H1 (cell line): ENCODE data around the gene BCL3. TPM values are rescaled to one million over a fixed set of nuclear protein-coding genes. Genes with fewer than 3 reads are reported as not detected.

ENCODE experiments used
- CTCF ChIA-PET: fragments of 300-600 bp; sonication (Branson Sonifier 250); formaldehyde crosslinking; loops from one replicate; lab custom pipeline; 2021; ENCODE audit not compliant: partially characterized antibody; lab: Charles Lee
- POLR2A ChIA-PET: fragments of 300-600 bp; sonication (Branson Sonifier 250); formaldehyde crosslinking; loops from one replicate; lab custom pipeline; 2021; ENCODE audit warnings: inconsistent platforms; ENCODE audit not compliant: partially characterized antibody; lab: Charles Lee
- DNase-seq, 2 experiments: peaks; one replicate each; pipeline versions ENCODE4 v3.0.0 to v3.0.0-alpha.2; 2010 to 2022; ENCODE audit warnings: low spot score in 2 of 2, low read depth in 1 of 2, mixed read lengths in 1 of 2
- FAIRE-seq: peaks from 2 replicates; lab custom pipeline; 2011; peaks lifted over from hg19 to GRCh38; lab: Jason Lieb, UNC
- H2AFZ ChIP-seq: 2 replicates; pipeline ENCODE4 v1.8.1; 2012; ENCODE audit warnings: low read length, inconsistent platforms
- H2AK5ac ChIP-seq: 2 replicates; pipeline ENCODE4 v1.6.1; 2013; ENCODE audit warnings: low read depth, low read length
- H2BK120ac ChIP-seq: replicated peaks from 2 replicates; pipeline ENCODE3; 2013; ENCODE audit warnings: low read depth, low read length, inconsistent platforms
- H2BK12ac ChIP-seq: 2 replicates; pipeline ENCODE4 v1.6.1; 2013; ENCODE audit warnings: low read depth, low read length
- H2BK15ac ChIP-seq: 2 replicates; pipeline ENCODE4 v1.6.1; 2013; ENCODE audit warnings: low read length
- H2BK20ac ChIP-seq: 2 replicates; pipeline ENCODE4 v1.6.1; 2013; ENCODE audit warnings: low read length
- H2BK5ac ChIP-seq: 2 replicates; pipeline ENCODE4 v1.6.1; 2013; ENCODE audit warnings: low read depth, low read length
- H3K14ac ChIP-seq: 2 replicates; pipeline ENCODE4 v1.6.1; 2013; ENCODE audit warnings: inconsistent platforms; ENCODE audit not compliant: insufficient read length
- H3K18ac ChIP-seq: 2 replicates; pipeline ENCODE4 v1.6.1; 2013; ENCODE audit warnings: low read length; ENCODE audit errors: extremely low read depth
- H3K23ac ChIP-seq: 2 replicates; pipeline ENCODE4 v1.6.1; 2013; ENCODE audit warnings: inconsistent platforms; ENCODE audit not compliant: insufficient read length
- H3K23me2 ChIP-seq: 2 replicates; pipeline ENCODE4 v1.6.1; 2013; ENCODE audit warnings: low read depth, low read length
- H3K27ac ChIP-seq: 2 replicates; pipeline ENCODE4 v1.6.1; 2011; ENCODE audit warnings: low read depth, low read length, inconsistent platforms
- H3K27me3 ChIP-seq, 4 experiments: replicated peaks in 1 of 4; 1 replicate in 1 of 4; 2 replicates in 3 of 4; pipeline versions ENCODE4 v1.6.1 to v1.8.1; 2011 to 2013; ENCODE audit warnings: low read length in 3 of 4, mild to moderate bottlenecking in 3 of 4, inconsistent platforms in 2 of 4, mixed read lengths in 2 of 4, moderate library complexity in 1 of 4; ENCODE audit not compliant: control insufficient read depth in 3 of 4, insufficient read depth in 3 of 4; ENCODE audit errors: extremely low read depth in 1 of 4
- H3K36me3 ChIP-seq, 4 experiments: 2 replicates each; pipeline versions ENCODE4 v1.6.1 to v1.8.1; 2011 to 2013; ENCODE audit warnings: mild to moderate bottlenecking in 4 of 4, low read length in 3 of 4, moderate library complexity in 2 of 4, control low read depth in 1 of 4, inconsistent platforms in 1 of 4; ENCODE audit not compliant: insufficient read depth in 4 of 4, control insufficient read depth in 2 of 4
- H3K4ac ChIP-seq: replicated peaks from 2 replicates; pipeline ENCODE3; 2013; ENCODE audit warnings: low read length, low read depth, mixed read lengths, inconsistent platforms; ENCODE audit not compliant: insufficient read length
- H3K4me1 ChIP-seq, 4 experiments: replicated peaks in 1 of 4; 1 replicate in 1 of 4; 2 replicates in 3 of 4; pipeline versions ENCODE4 v1.6.1 to v1.8.1; 2011 to 2013; ENCODE audit warnings: low read length in 3 of 4, inconsistent platforms in 2 of 4, mixed read lengths in 1 of 4; ENCODE audit not compliant: insufficient read depth in 4 of 4, control insufficient read depth in 3 of 4
- H3K4me2 ChIP-seq, 2 experiments: 2 replicates each; pipeline versions ENCODE4 v1.6.1 to v1.8.1; 2011 to 2013; ENCODE audit warnings: low read depth in 2 of 2, low read length in 2 of 2, control low read depth in 1 of 2, inconsistent platforms in 1 of 2, mild to moderate bottlenecking in 1 of 2; ENCODE audit not compliant: insufficient read depth in 1 of 2
- H3K4me3 ChIP-seq, 4 experiments: fragments of 200-600, 300-600 bp in 1 of 4; sonication (generic), shearing (Covaris generic), sonication (Bioruptor Twin) in 1 of 4; 2 replicates each; pipeline versions ENCODE4 v1.5.1 to v1.8.1; 2011 to 2016; ENCODE audit warnings: low read length in 4 of 4, low read depth in 3 of 4, control low read depth in 2 of 4, inconsistent platforms in 2 of 4, mild to moderate bottlenecking in 2 of 4, mixed read lengths in 1 of 4, moderate library complexity in 1 of 4; ENCODE audit not compliant: insufficient read depth in 2 of 4; ENCODE audit errors: extremely low read depth in 1 of 4
- H3K56ac ChIP-seq: replicated peaks from 2 replicates; pipeline ENCODE3; 2013; ENCODE audit warnings: low read depth, mild to moderate bottlenecking, mixed read lengths, low read length, inconsistent platforms; ENCODE audit not compliant: insufficient read length
- H3K79me1 ChIP-seq: 2 replicates; pipeline ENCODE4 v1.6.1; 2013; ENCODE audit warnings: low read depth, low read length, control low read depth
- H3K79me2 ChIP-seq, 2 experiments: 2 replicates each; pipeline versions ENCODE4 v1.6.1 to v1.8.1; 2012 to 2013; ENCODE audit warnings: low read length in 2 of 2, mild to moderate bottlenecking in 2 of 2, inconsistent platforms in 1 of 2; ENCODE audit not compliant: insufficient read depth in 2 of 2, control insufficient read depth in 1 of 2
- H3K9ac ChIP-seq, 4 experiments: replicated peaks in 1 of 4; 1 replicate in 1 of 4; 2 replicates in 3 of 4; pipeline versions ENCODE4 v1.6.1 to v1.8.1; 2011 to 2013; ENCODE audit warnings: low read depth in 3 of 4, low read length in 3 of 4, control low read depth in 2 of 4, mild to moderate bottlenecking in 2 of 4, moderate library complexity in 2 of 4, inconsistent platforms in 1 of 4; ENCODE audit errors: extremely low read depth in 1 of 4
- H3K9me3 ChIP-seq, 2 experiments: 2 replicates each; pipeline versions ENCODE4 v1.6.1 to v1.8.1; 2012 to 2013; ENCODE audit warnings: mild to moderate bottlenecking in 2 of 2, moderate library complexity in 2 of 2, control low read depth in 1 of 2, inconsistent platforms in 1 of 2, low read depth in 1 of 2, low read length in 1 of 2, mixed read lengths in 1 of 2; ENCODE audit not compliant: insufficient read depth in 2 of 2
- H4K20me1 ChIP-seq, 2 experiments: replicated peaks in 1 of 2; 2 replicates each; pipeline versions ENCODE3 to v1.8.1; 2011 to 2013; ENCODE audit warnings: inconsistent platforms in 2 of 2, low read length in 2 of 2, mild to moderate bottlenecking in 1 of 2; ENCODE audit not compliant: insufficient read depth in 2 of 2, control insufficient read depth in 1 of 2
- H4K5ac ChIP-seq: 2 replicates; pipeline ENCODE4 v1.6.1; 2013; ENCODE audit warnings: low read length, low read depth, mixed read lengths, inconsistent platforms; ENCODE audit not compliant: insufficient read length
- H4K8ac ChIP-seq: 2 replicates; pipeline ENCODE4 v1.8.0; 2013; ENCODE audit warnings: mild to moderate bottlenecking, moderate library complexity, low read length, inconsistent platforms; ENCODE audit not compliant: insufficient read depth; ENCODE audit errors: extremely low read depth
- H4K91ac ChIP-seq: replicated peaks from 2 replicates; pipeline ENCODE3; 2013; ENCODE audit warnings: low read length, mixed read lengths, inconsistent platforms; ENCODE audit not compliant: insufficient read length
- ASH2L ChIP-seq: fragments of 200-600, 300-600 bp; sonication (generic); IDR thresholded peaks from one replicate; pipeline ENCODE4 v1.7.1; 2017; ENCODE audit warnings: low read length
- CHD1 ChIP-seq: IDR thresholded peaks from 2 replicates; pipeline ENCODE4 v1.6.1; 2012; ENCODE audit warnings: low read depth, low read length, improper control_type of control experiment
- EP300 ChIP-seq, 2 experiments: IDR thresholded peaks; 1 replicate in 1 of 2; 2 replicates in 1 of 2; pipeline ENCODE4 v1.6.1; 2011 to 2012; ENCODE audit warnings: low read depth in 2 of 2, low read length in 2 of 2, mild to moderate bottlenecking in 2 of 2, borderline replicate concordance in 1 of 2, inconsistent platforms in 1 of 2, moderate library complexity in 1 of 2
- GABPA ChIP-seq: IDR thresholded peaks from 2 replicates; pipeline ENCODE4 v1.6.1; 2011; ENCODE audit warnings: mild to moderate bottlenecking, low read length, moderate library complexity, borderline replicate concordance; ENCODE audit not compliant: insufficient read depth
- GTF2F1 ChIP-seq: IDR thresholded peaks from 2 replicates; pipeline ENCODE4 v1.6.1; 2012; ENCODE audit warnings: low read depth, low read length, improper control_type of control experiment, borderline replicate concordance
- KDM1A ChIP-seq: fragments of 200-600, 300-600 bp; sonication (generic); IDR thresholded peaks from 2 replicates; pipeline ENCODE4 v1.7.1; 2016; ENCODE audit warnings: mild to moderate bottlenecking, low read length, borderline replicate concordance
- POU5F1 ChIP-seq: IDR thresholded peaks from 2 replicates; pipeline ENCODE4 v1.6.1; 2011; ENCODE audit warnings: low read depth, mild to moderate bottlenecking, low read length, moderate library complexity
- SUZ12 ChIP-seq: fragments of 200-600 bp; sonication (generic); IDR thresholded peaks from 2 replicates; pipeline ENCODE4 v1.6.1; 2012; ENCODE audit warnings: mild to moderate bottlenecking, inconsistent platforms, low read length, moderate library complexity, mixed read lengths
- TAF7 ChIP-seq: optimal IDR thresholded peaks from 2 replicates; pipeline ENCODE3; 2011; ENCODE audit warnings: low read depth, mild to moderate bottlenecking, inconsistent platforms, low read length, moderate library complexity, borderline replicate concordance
- WGBS, 2 experiments: shearing (Covaris generic) in 1 of 2; methylation state at CpG; one replicate each; pipeline versions ENCODE4 v1.1.6 to v1.1.7; 2013 to 2015; ENCODE audit warnings: low lambda C conversion rate in 2 of 2, mixed read lengths in 2 of 2, inconsistent platforms in 1 of 2, low coverage in 1 of 2, missing lambda C conversion rate in 1 of 2; ENCODE audit not compliant: insufficient replicate concordance in 2 of 2, insufficient coverage in 1 of 2, insufficient read length in 1 of 2; ENCODE audit errors: extremely low coverage in 1 of 2, missing lambda C conversion rate in 1 of 2; 5-methylcytosine and 5-hydroxymethylcytosine counted together
- polyA plus RNA-seq, 7 experiments: library from polyadenylated mRNA; depleted of rRNA in 3 of 7; stranded (reverse) in 5 of 7; unstranded in 2 of 7; fragments of >200 nt in 5 of 7; fragments of 200-250 nt in 2 of 7; gene quantifications; 1 replicate in 5 of 7; 2 replicates in 1 of 7; 4 replicates in 1 of 7; pipeline versions ENCODE4 v1.2.1 to v1.2.3, GENCODE V29; 2011 to 2013; ENCODE audit warnings: missing spikeins in 2 of 7, mixed read lengths in 2 of 7
- total RNA-seq: library from RNA; stranded (reverse); fragmentation: NEBNext Ultra II Directional; extraction: Animal tissue kit (Norgen Biotek cat#: 25700); gene quantifications from 2 replicates; pipeline ENCODE4 v1.2.1, GENCODE V29; 2021
- TF ChIP-seq, protein P1 (sequence below): IDR thresholded peaks from 2 replicates; pipeline ENCODE4 v1.6.1; 2012; ENCODE audit warnings: inconsistent platforms
- TF ChIP-seq, protein P2 (sequence below), 3 experiments: IDR thresholded peaks; 1 replicate in 2 of 3; 2 replicates in 1 of 3; pipeline versions ENCODE4 v1.5.1 to v1.6.1; 2011; ENCODE audit warnings: low read length in 3 of 3, mild to moderate bottlenecking in 3 of 3, inconsistent platforms in 2 of 3, low read depth in 1 of 3, moderate library complexity in 1 of 3; ENCODE audit not compliant: insufficient read depth in 1 of 3; ENCODE audit errors: control extremely low read depth in 1 of 3

Gene BCL3
- total and polyA plus RNA-seq, 2 of the 8 experiments (the other 6 are each of a cell fraction or from before 2014, with no cell fraction given) = 0.88 to 2.4 TPM

DNA sequence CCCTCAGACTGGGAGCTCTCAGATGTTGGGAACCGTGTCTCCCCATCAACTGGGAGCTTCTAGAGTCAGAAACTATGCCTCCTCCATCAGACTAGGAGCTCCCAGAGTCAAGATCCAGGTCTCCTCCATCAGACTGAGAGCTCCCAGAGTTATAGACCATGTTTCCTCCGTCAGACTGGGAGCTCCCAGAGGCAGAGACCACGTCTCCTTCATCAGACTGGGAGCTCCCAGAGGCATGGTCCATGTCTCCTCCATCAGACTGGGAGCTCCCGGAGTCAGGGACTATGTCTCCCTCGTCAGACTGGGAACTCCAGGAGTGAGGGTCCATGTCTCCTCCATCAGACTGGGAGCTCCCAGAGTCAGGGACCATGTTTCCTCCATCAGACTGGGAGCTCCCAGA, 39.6 kb upstream of the BCL3 start:
- H2BK20ac ChIP-seq = no peak overlapping the region
- 0 out of 7 replicates have a peak, but pooled peaks cover 0 to 2% (median 0%) of the 10 kb centered on the region in 4 experiments for H3K27me3 ChIP-seq
- no peak overlapping the region for H3K18ac ChIP-seq
- no peak overlapping the region for H3K9ac ChIP-seq
- no peak for DNase-seq
- no peak overlapping the region for H3K56ac ChIP-seq
- no peak overlapping the region for H4K91ac ChIP-seq
- H3K9me3 ChIP-seq = no peaks in the 10 kb centered on the region
- H3K23ac ChIP-seq = no peak overlapping the region
- FAIRE-seq = no peak
- H3K27ac ChIP-seq = no peak overlapping the region
- H4K5ac ChIP-seq = no peak overlapping the region
- H3K4ac ChIP-seq = no peak overlapping the region
- no peak overlapping the region for H2BK15ac ChIP-seq
- H2AFZ ChIP-seq = no peak overlapping the region
- POLR2A ChIA-PET = interaction anchor here (1.3 to 1.5 kb wide), 2 partner anchors 10 to 378 kb away, joined by 3 to 5 read pairs; no protein-coding TSS in a partner anchor
- 84% methylated on average over 5 of the region's 5 CpGs; no CpG with 5 or more reads in 1 of the 2 experiments for WGBS, 2 experiments
- no peaks in the 10 kb centered on the region for H4K20me1 ChIP-seq
- H3K4me2 ChIP-seq = no peak overlapping the region
- H2BK120ac ChIP-seq = no peak overlapping the region
- CTCF ChIA-PET = interaction anchor here (1.2 to 2.4 kb wide), 5 partner anchors 14 to 64 kb away, joined by 3 to 9 read pairs (median 4); no protein-coding TSS in a partner anchor
- no peak overlapping the region for H4K8ac ChIP-seq
- no peak overlapping the region for H2AK5ac ChIP-seq
- H3K23me2 ChIP-seq = no peaks in the 10 kb centered on the region; the same call in 1 of the 2 replicates
- no peak overlapping the region for H3K14ac ChIP-seq
- no peak overlapping the region for H3K4me3 ChIP-seq
- no peak overlapping the region for H2BK12ac ChIP-seq
- no peak overlapping the region for H2BK5ac ChIP-seq
- H3K79me1 ChIP-seq = no peaks in the 10 kb centered on the region
- no peaks in the 10 kb centered on the region for H3K36me3 ChIP-seq
- H3K79me2 ChIP-seq = no peaks in the 10 kb centered on the region
- H3K4me1 ChIP-seq = no peaks in the 10 kb centered on the region
- TF ChIP-seq TAF7 (no peak), KDM1A (no peak), POU5F1 (no peak), EP300 (IDR thresholded peaks at IDR 0.05; ENCODE audit: borderline replicate concordance in 1 of 2, low read depth in 2 of 2, low read length in 2 of 2) (no peak), ASH2L (no peak), CHD1 (no peak), GABPA (no peak), GTF2F1 (no peak), SUZ12 (no peak)
- TF ChIP-seq, protein P1, sequence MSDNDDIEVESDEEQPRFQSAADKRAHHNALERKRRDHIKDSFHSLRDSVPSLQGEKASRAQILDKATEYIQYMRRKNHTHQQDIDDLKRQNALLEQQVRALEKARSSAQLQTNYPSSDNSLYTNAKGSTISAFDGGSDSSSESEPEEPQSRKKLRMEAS = no peak
- TF ChIP-seq, protein P2, sequence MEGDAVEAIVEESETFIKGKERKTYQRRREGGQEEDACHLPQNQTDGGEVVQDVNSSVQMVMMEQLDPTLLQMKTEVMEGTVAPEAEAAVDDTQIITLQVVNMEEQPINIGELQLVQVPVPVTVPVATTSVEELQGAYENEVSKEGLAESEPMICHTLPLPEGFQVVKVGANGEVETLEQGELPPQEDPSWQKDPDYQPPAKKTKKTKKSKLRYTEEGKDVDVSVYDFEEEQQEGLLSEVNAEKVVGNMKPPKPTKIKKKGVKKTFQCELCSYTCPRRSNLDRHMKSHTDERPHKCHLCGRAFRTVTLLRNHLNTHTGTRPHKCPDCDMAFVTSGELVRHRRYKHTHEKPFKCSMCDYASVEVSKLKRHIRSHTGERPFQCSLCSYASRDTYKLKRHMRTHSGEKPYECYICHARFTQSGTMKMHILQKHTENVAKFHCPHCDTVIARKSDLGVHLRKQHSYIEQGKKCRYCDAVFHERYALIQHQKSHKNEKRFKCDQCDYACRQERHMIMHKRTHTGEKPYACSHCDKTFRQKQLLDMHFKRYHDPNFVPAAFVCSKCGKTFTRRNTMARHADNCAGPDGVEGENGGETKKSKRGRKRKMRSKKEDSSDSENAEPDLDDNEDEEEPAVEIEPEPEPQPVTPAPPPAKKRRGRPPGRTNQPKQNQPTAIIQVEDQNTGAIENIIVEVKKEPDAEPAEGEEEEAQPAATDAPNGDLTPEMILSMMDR (IDR thresholded peaks at IDR 0.05; ENCODE audit: control extremely low read depth in 1 of 3, insufficient read depth in 1 of 3, low read depth in 1 of 3, low read length in 3 of 3) = no peak
